ENCODE results near the gene PSMD9.
A peak's percentile ranks its signal among the peaks of the same experiment; 100 is the strongest.
"Not testable (repeated sequence)": the region's sequence is repeated elsewhere in the genome, so short reads cannot be mapped to it uniquely, and the experiment has no call there.

PSMD9 gene

DNA sequence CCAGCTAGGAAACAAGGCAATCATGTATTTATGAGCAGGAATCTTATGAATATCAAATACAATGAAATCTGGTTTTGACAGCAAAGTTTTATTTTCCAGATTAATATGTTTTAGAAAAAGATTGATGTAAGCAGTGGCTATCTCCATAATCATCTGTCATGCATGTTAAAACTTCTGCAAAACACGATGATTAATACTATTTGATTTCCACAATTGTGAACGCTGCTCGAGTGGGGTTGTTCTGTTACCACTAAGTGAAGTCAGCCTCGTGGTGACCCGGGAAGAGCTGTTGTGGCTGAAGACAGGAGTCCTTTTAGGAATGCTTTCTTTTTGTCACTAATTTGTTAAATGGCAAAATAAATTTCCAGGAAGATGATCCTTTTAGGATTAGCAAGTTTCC is 39.2 kb downstream of the PSMD9 start:
- WGBS (ENCODE audit: extremely low coverage, insufficient coverage, low lambda C conversion rate): no CpG with 5 or more reads among the region's 5 CpGs
- no peaks in the 10 kb centered on the region for H3K36me3 ChIP-seq (ENCODE audit: control insufficient read depth, insufficient read depth, low read length)
- H3K27me3 ChIP-seq (ENCODE audit: insufficient read depth, low read length, poor library complexity): no peaks in the 10 kb centered on the region
- peak overlapping the region; percentile 18 for H2BK5ac ChIP-seq (ENCODE audit: low read length)
- H2BK120ac ChIP-seq (ENCODE audit: low read depth, low read length): no peak overlapping the region
- no peak overlapping the region for H3K18ac ChIP-seq (ENCODE audit: low read length)
- H2AK5ac ChIP-seq (ENCODE audit: low read length): no peak overlapping the region
- peaks cover 7% of the 10 kb centered on the region for H3K4me1 ChIP-seq (ENCODE audit: control insufficient read depth, low read depth, low read length)
- no peak overlapping the region for H4K8ac ChIP-seq (ENCODE audit: low read depth, low read length)
- no peak overlapping the region for H4K5ac ChIP-seq (ENCODE audit: low read length)
- H3K56ac ChIP-seq (ENCODE audit: low read length): peak overlapping the region; percentile 49
- no peak overlapping the region for H3K23ac ChIP-seq (ENCODE audit: low read length)
- no peak overlapping the region for H3K27ac ChIP-seq (ENCODE audit: low read depth, low read length)
- no peak for DNase-seq
- H3K4me3 ChIP-seq (ENCODE audit: low read length): no peak overlapping the region
- no peaks in the 10 kb centered on the region for H3K79me2 ChIP-seq (ENCODE audit: control insufficient read depth, insufficient read depth, low read length)
- H2BK15ac ChIP-seq (replicated peaks; ENCODE audit: low read depth): no peak overlapping the region
- peak overlapping the region; percentile 5 for H3K9ac ChIP-seq (ENCODE audit: low read length)
- H3K4ac ChIP-seq (ENCODE audit: low read depth, low read length): no peak overlapping the region
- H3K79me1 ChIP-seq (ENCODE audit: low read length): no peaks in the 10 kb centered on the region
- H3K4me2 ChIP-seq (ENCODE audit: low read length): no peak overlapping the region

DNA sequence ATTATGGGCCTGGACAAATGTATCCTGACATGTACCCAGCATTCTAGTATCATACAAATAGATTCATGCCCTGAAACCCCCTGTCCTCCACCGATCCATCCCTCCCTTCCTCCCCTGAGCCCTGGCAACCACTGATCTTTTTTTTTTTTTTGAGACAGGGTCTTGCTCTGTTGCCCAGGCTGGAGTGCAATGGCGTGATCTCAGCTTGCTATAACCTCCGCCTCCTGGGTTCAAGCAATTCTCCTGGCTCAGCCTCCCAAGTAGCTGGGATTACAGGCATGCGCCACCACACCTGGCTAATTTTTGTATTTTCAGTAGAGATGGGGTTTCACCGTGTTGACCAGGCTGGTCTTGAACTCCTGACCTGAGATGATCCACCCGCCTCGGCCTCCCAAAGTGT is 41.0 kb downstream of the PSMD9 start:
- not testable (repeated sequence) for H3K4ac ChIP-seq (ENCODE audit: low read depth, low read length); H3K4me3 ChIP-seq (ENCODE audit: low read length); H3K27ac ChIP-seq (ENCODE audit: low read depth, low read length); H3K79me1 ChIP-seq (ENCODE audit: low read length); H3K36me3 ChIP-seq (ENCODE audit: control insufficient read depth, insufficient read depth, low read length); H4K5ac ChIP-seq (ENCODE audit: low read length); H2AK5ac ChIP-seq (ENCODE audit: low read length); H2BK120ac ChIP-seq (ENCODE audit: low read depth, low read length); H3K79me2 ChIP-seq (ENCODE audit: control insufficient read depth, insufficient read depth, low read length); H3K56ac ChIP-seq (ENCODE audit: low read length); H3K23ac ChIP-seq (ENCODE audit: low read length); H4K8ac ChIP-seq (ENCODE audit: low read depth, low read length); H3K4me2 ChIP-seq (ENCODE audit: low read length); DNase-seq; H3K18ac ChIP-seq (ENCODE audit: low read length); H3K27me3 ChIP-seq (ENCODE audit: insufficient read depth, low read length, poor library complexity); H3K9ac ChIP-seq (ENCODE audit: low read length); H2BK5ac ChIP-seq (ENCODE audit: low read length); H2BK15ac ChIP-seq (replicated peaks; ENCODE audit: low read depth)
- peaks cover 14% of the 10 kb centered on the region for H3K4me1 ChIP-seq (ENCODE audit: control insufficient read depth, low read depth, low read length)
- WGBS (ENCODE audit: extremely low coverage, insufficient coverage, low lambda C conversion rate): no CpG with 5 or more reads among the region's 7 CpGs

- H3K27me3 ChIP-seq (ENCODE audit: insufficient read depth, low read length, poor library complexity): no peaks in the 10 kb centered on the region
- no peak overlapping the region for H3K9ac ChIP-seq (ENCODE audit: low read length)
- no peak overlapping the region for H3K4me2 ChIP-seq (ENCODE audit: low read length)
- no peak overlapping the region for H2BK5ac ChIP-seq (ENCODE audit: low read length)
- no peak overlapping the region for H3K27ac ChIP-seq (ENCODE audit: low read depth, low read length)
- no peak overlapping the region for H4K5ac ChIP-seq (ENCODE audit: low read length)
- H3K4me1 ChIP-seq (ENCODE audit: control insufficient read depth, low read depth, low read length): peaks cover 10% of the 10 kb centered on the region
- WGBS (ENCODE audit: extremely low coverage, insufficient coverage, low lambda C conversion rate): no CpG with 5 or more reads among the region's 4 CpGs
- no peak overlapping the region for H2BK15ac ChIP-seq (replicated peaks; ENCODE audit: low read depth)
- H3K36me3 ChIP-seq (ENCODE audit: control insufficient read depth, insufficient read depth, low read length): no peaks in the 10 kb centered on the region
- no peak overlapping the region for H3K4me3 ChIP-seq (ENCODE audit: low read length)
- H3K79me2 ChIP-seq (ENCODE audit: control insufficient read depth, insufficient read depth, low read length): no peaks in the 10 kb centered on the region
- no peak overlapping the region for H4K8ac ChIP-seq (ENCODE audit: low read depth, low read length)
- H3K18ac ChIP-seq (ENCODE audit: low read length): no peak overlapping the region
- no peak overlapping the region for H3K56ac ChIP-seq (ENCODE audit: low read length)
- no peak for DNase-seq
- no peak overlapping the region for H3K4ac ChIP-seq (ENCODE audit: low read depth, low read length)
- H3K23ac ChIP-seq (ENCODE audit: low read length): no peak overlapping the region
- no peak overlapping the region for H2AK5ac ChIP-seq (ENCODE audit: low read length)
- no peak overlapping the region for H2BK120ac ChIP-seq (ENCODE audit: low read depth, low read length)
- no peaks in the 10 kb centered on the region for H3K79me1 ChIP-seq (ENCODE audit: low read length)
Observed at GRCh38 chr12:121930862-121931261, 42.3 kb downstream of the PSMD9 start.

DNA sequence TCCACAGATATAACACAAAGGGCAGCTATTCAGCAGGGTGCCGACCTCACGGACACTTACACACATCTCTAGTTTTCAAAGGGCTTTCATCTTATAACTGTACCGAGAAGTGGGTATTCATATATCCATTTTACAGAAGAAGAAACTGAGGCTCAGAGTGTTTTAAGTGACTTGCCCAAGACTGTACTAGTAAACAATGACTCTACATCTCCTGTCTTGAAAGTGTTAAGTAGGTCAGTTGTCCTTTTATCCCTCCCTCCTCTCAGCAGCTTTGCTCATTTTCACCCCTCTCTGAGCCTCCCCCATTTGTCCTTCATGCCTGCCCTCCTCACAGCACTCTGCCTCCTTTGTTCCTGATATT is 43.6 kb downstream of the PSMD9 start:
- H3K9ac ChIP-seq (ENCODE audit: low read length): no peak overlapping the region
- H4K5ac ChIP-seq (ENCODE audit: low read length): no peak overlapping the region
- no peak overlapping the region for H4K8ac ChIP-seq (ENCODE audit: low read depth, low read length)
- H3K36me3 ChIP-seq (ENCODE audit: control insufficient read depth, insufficient read depth, low read length): no peaks in the 10 kb centered on the region
- no peak overlapping the region for H3K56ac ChIP-seq (ENCODE audit: low read length)
- H3K79me2 ChIP-seq (ENCODE audit: control insufficient read depth, insufficient read depth, low read length): no peaks in the 10 kb centered on the region
- no peak overlapping the region for H2BK15ac ChIP-seq (replicated peaks; ENCODE audit: low read depth)
- peaks cover 10% of the 10 kb centered on the region for H3K4me1 ChIP-seq (ENCODE audit: control insufficient read depth, low read depth, low read length)
- DNase-seq: no peak
- no peak overlapping the region for H3K4ac ChIP-seq (ENCODE audit: low read depth, low read length)
- no CpG with 5 or more reads among the region's 3 CpGs for WGBS (ENCODE audit: extremely low coverage, insufficient coverage, low lambda C conversion rate)
- no peak overlapping the region for H2BK120ac ChIP-seq (ENCODE audit: low read depth, low read length)
- H3K79me1 ChIP-seq (ENCODE audit: low read length): no peaks in the 10 kb centered on the region
- no peak overlapping the region for H3K18ac ChIP-seq (ENCODE audit: low read length)
- no peaks in the 10 kb centered on the region for H3K27me3 ChIP-seq (ENCODE audit: insufficient read depth, low read length, poor library complexity)
- H2BK5ac ChIP-seq (ENCODE audit: low read length): no peak overlapping the region
- no peak overlapping the region for H3K23ac ChIP-seq (ENCODE audit: low read length)
- H3K4me3 ChIP-seq (ENCODE audit: low read length): no peak overlapping the region
- H3K4me2 ChIP-seq (ENCODE audit: low read length): no peak overlapping the region
- no peak overlapping the region for H2AK5ac ChIP-seq (ENCODE audit: low read length)
- no peak overlapping the region for H3K27ac ChIP-seq (ENCODE audit: low read depth, low read length)

GRCh38 chr12:121932914-121933521 is 44.4 kb downstream of the PSMD9 start:
- no peak overlapping the region for H2BK120ac ChIP-seq (ENCODE audit: low read depth, low read length)
- H3K79me1 ChIP-seq (ENCODE audit: low read length): no peaks in the 10 kb centered on the region
- no peak overlapping the region for H4K5ac ChIP-seq (ENCODE audit: low read length)
- peaks cover 8% of the 10 kb centered on the region for H3K4me1 ChIP-seq (ENCODE audit: control insufficient read depth, low read depth, low read length)
- H3K23ac ChIP-seq (ENCODE audit: low read length): no peak overlapping the region
- no peaks in the 10 kb centered on the region for H3K79me2 ChIP-seq (ENCODE audit: control insufficient read depth, insufficient read depth, low read length)
- no peaks in the 10 kb centered on the region for H3K27me3 ChIP-seq (ENCODE audit: insufficient read depth, low read length, poor library complexity)
- WGBS (ENCODE audit: extremely low coverage, insufficient coverage, low lambda C conversion rate): no CpG with 5 or more reads among the region's 4 CpGs
- no peak overlapping the region for H3K9ac ChIP-seq (ENCODE audit: low read length)
- no peak overlapping the region for H3K4me2 ChIP-seq (ENCODE audit: low read length)
- H3K18ac ChIP-seq (ENCODE audit: low read length): no peak overlapping the region
- no peak overlapping the region for H3K27ac ChIP-seq (ENCODE audit: low read depth, low read length)
- no peak overlapping the region for H2AK5ac ChIP-seq (ENCODE audit: low read length)
- H3K4ac ChIP-seq (ENCODE audit: low read depth, low read length): no peak overlapping the region
- peak; percentile 76 for DNase-seq
- no peak overlapping the region for H4K8ac ChIP-seq (ENCODE audit: low read depth, low read length)
- no peak overlapping the region for H2BK15ac ChIP-seq (replicated peaks; ENCODE audit: low read depth)
- H3K36me3 ChIP-seq (ENCODE audit: control insufficient read depth, insufficient read depth, low read length): no peaks in the 10 kb centered on the region
- H3K4me3 ChIP-seq (ENCODE audit: low read length): no peak overlapping the region
- H3K56ac ChIP-seq (ENCODE audit: low read length): peak overlapping the region; percentile 66
- no peak overlapping the region for H2BK5ac ChIP-seq (ENCODE audit: low read length)
